ENCODE results near the gene RAB11FIP5.

GRCh38 chr2:73037947-73038585 lies 74.7 kb downstream of the RAB11FIP5 start:
- TF ChIP-seq SIN3A (IDR thresholded peaks at IDR 0.05; ENCODE audit: low read depth) (no peak), EZH2 (IDR thresholded peaks at IDR 0.05) (no peak), CTCF (IDR thresholded peaks at IDR 0.05 in 2 of 3, conservative IDR thresholded peaks at IDR 0.05 in 1 of 3; ENCODE audit: borderline replicate concordance in 1 of 3, insufficient read depth in 1 of 3, low read depth in 2 of 3, low read length in 2 of 3) (no peak), POLR2AphosphoS5 (IDR thresholded peaks at IDR 0.05; ENCODE audit: low read depth, low read length) (no peak), POLR2A (IDR thresholded peaks at IDR 0.05; ENCODE audit: borderline replicate concordance, extremely low read depth, insufficient read depth, insufficient read length) (no peak), REST (IDR thresholded peaks at IDR 0.05; ENCODE audit: low read depth) (no peak), ZFX (IDR thresholded peaks at IDR 0.05) (no peak), TCF7L2 (IDR thresholded peaks at IDR 0.05; ENCODE audit: borderline replicate concordance, extremely low read depth, insufficient read depth, insufficient read length) (no peak), EGR1 (IDR thresholded peaks at IDR 0.05; ENCODE audit: low read depth) (no peak), EZH2phosphoT487 (IDR thresholded peaks at IDR 0.05; ENCODE audit: borderline replicate concordance) (no peak), YY1 (IDR thresholded peaks at IDR 0.05; ENCODE audit: extremely low read depth, insufficient replicate concordance, low read depth, low read length) (no peak)

All from HCT116 (cell line).